ENCODE results near the gene ADCY2.

Gene ADCY2

GRCh38 chr5:7395947-7396712, at the start of gene ADCY2:
Gene ADCY2, plus strand, starts transcription at chr5:7396138. Its CDS starts 159 bp downstream, at chr5:7396297.
- no peak for DNase-seq

DNA sequence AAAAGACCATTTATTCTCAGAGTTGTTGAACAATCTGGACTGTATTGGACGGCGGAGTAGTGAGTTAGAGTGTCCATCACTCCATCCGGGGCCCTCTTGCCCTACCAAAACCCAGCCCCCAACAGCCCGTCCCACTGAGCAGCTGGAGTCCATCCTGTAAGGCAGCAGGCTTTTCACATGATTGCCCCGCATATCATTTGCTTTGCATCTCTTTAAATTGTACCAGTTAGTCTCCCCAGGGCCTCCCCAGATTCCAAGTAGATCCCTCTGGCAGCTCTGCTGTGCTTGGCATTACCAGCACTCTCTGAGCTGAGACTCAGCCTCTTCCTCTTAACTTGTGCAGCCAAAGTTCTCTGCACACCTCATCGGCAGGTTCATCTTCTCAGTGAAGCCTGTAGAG, 48.6 kb upstream of the ADCY2 start:
- DNase-seq: no peak

- no peak for DNase-seq
Measured at GRCh38 chr5:7348168-7348854, 47.6 kb upstream of the ADCY2 start.

- DNase-seq: no peak
Measured at GRCh38 chr5:7361593-7361992, 34.3 kb upstream of the ADCY2 start.

- no peak for DNase-seq
Measured at GRCh38 chr5:7363067-7363677, 32.8 kb upstream of the ADCY2 start.

GRCh38 chr5:7364226-7364875, 31.6 kb upstream of the ADCY2 start:
- no peak for DNase-seq

- no peak for DNase-seq
Measured at GRCh38 chr5:7367780-7368179, 28.2 kb upstream of the ADCY2 start.

DNA sequence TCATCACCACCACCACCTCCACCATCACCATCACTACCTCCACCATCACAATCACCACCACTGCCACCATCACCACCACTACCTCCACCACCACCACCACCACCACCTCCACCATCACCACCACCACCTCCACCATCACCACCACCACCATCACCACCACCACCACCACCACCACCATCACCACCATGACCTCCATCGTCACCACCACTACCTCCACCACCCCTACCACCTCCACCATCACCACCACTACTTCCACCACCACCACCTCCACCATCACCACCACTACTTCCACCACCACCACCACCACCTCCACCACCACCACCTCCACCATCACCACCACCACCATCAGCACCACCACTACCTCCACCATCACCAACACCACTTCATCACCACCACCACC, 23.5 kb upstream of the ADCY2 start:
- no peak for DNase-seq

DNA sequence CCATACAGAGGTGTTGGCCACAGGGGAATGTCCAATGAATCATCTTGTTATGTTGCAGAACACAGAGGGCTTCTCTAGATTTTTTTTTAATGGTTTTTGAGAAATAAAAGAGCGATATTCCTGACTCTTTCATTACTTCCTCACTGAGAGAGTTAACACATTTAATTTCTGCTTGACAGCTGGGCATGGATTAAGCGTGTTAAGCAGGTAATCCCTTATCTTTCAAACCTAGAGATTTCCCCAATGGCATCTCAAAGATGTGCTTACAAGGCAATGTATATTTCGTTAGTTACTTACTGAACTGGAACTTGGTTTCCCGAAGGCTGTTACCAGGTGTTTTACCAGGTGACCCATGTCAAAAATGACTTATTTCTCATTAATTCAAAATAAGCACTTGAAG, 21.8 kb upstream of the ADCY2 start:
- DNase-seq: no peak

- no peak for DNase-seq
Measured at GRCh38 chr5:7375457-7375856, 20.5 kb upstream of the ADCY2 start.

GRCh38 chr5:7376871-7377270, 19.1 kb upstream of the ADCY2 start:
- DNase-seq: no peak

DNA sequence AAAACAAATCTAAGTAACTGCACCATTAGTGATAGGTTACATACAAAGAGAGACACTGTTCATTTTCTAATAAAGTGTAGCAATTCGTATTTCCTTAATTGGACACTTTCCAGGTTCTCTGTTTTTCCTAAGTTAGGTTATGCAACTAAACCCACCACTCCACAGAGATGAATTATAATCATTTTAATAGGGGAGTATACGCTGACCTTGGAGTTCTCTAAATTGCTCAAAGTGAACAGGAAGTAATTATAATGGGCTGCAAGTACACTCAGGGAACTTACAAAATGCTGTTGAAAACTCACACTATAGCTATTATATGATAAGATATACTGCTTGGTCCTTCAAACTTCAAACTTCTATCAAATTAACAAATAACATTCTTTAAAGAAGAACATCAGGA, 18.2 kb upstream of the ADCY2 start:
- DNase-seq: no peak

GRCh38 chr5:7382588-7382987, 13.3 kb upstream of the ADCY2 start:
- no peak for DNase-seq

DNA sequence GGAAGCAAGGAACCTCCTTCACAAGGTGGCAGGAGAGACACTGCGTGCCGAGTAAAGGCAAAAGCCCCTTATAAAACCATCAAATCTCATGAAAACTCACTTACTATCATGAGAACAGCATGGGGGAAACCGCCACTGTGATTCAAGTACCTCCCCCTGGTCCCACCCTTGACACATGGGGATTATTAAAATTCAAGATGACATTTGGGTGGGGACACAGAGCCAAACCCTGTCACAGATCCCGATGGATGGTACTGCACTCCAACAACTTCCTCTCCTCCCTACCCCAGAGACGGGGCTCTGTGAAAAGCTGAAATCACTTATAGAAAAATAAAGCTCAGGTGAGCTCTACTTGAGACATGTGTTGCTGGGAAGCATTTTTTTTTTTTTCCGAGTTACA, 10.3 kb upstream of the ADCY2 start:
- no peak for DNase-seq

GRCh38 chr5:7388553-7388952, 7.4 kb upstream of the ADCY2 start:
- no peak for DNase-seq

- no peak for DNase-seq
Measured at GRCh38 chr5:7391215-7391614, 4.7 kb upstream of the ADCY2 start.

DNA sequence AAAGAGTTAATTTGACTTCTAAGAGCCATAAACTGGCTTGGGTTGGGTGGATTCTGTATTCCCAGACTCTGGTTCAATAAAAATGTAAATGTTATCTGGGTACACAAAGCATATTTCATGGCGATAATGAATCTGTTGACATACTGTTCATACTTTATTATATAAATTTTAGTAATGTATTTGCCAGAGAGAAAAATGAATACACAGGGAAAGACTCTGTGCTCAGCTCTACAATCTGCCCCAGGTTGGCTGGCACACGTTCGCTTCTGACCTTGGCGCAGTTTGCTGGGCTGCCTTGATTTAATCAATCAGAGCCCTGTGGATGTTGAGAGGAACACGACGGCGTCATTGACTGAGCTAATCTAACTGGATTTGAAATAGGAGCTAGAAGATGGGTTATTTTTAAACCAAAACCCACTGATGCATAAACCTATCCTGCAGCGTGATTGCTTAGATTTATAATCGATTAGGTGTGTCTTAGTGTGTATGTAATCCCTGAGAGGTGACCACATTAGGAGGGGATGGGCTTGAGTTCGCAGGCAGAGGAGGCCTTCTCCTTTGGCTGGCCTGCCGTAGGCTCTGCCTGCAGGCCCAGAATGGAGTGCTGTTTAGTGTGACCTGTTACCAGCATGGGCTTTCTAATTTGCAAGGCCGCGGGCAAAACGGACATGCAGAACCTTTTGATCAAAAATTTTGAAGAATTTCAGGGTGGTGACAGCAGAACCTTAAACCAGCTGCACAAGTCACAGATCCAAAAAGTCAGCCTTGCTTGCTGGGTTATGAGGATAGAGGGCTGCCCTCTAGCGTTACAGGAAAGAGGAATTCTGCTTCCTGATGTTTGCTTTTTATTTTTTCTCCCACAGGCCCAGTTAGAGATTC, 3.9 kb upstream of the ADCY2 start:
- DNase-seq: no peak

- no peak for DNase-seq
Measured at GRCh38 chr5:7392693-7393024, 3.3 kb upstream of the ADCY2 start.

- DNase-seq: no peak
Measured at GRCh38 chr5:7393921-7394799, 1.8 kb upstream of the ADCY2 start.

GRCh38 chr5:7394889-7395431, 978 bp upstream of the ADCY2 start:
- no peak for DNase-seq

GRCh38 chr5:7395432-7395946, 449 bp upstream of the ADCY2 start:
- no peak for DNase-seq
